Endothelial cell of umbilical vein (primary cell): ENCODE data around the gene NAA38. TPM values are rescaled to one million over a fixed set of nuclear protein-coding genes. Genes with fewer than 3 reads are reported as not detected.

ENCODE experiments used
- BruUV-seq: library from RNA; stranded (reverse); fragments of 400-500 nt; replicated peaks from 2 replicates; lab custom pipeline; 2021; lab: Mats Ljungman, UMichigan
- CTCF ChIA-PET: fragments of 300-600, 350-600 bp; sonication (Branson Sonifier 250); formaldehyde crosslinking; loops from one replicate; lab custom pipeline; 2021; ENCODE audit warnings: antibody characterized with exemption, inconsistent platforms; lab: Charles Lee
- POLR2A ChIA-PET: fragments of 300-600, 350-600 bp; sonication (Branson Sonifier 250); formaldehyde crosslinking; loops from one replicate; lab custom pipeline; 2021; ENCODE audit warnings: antibody characterized with exemption, inconsistent platforms; lab: Charles Lee
- DNase-seq: peaks from one replicate; pipeline ENCODE4 v3.0.0-alpha.2; 2011; ENCODE audit warnings: low read depth, low spot score
- FAIRE-seq: peaks from 2 replicates; lab custom pipeline; 2011; peaks lifted over from hg19 to GRCh38; lab: Jason Lieb, UNC
- H2AFZ ChIP-seq: 2 replicates; pipeline ENCODE4 v1.6.0; 2012; ENCODE audit warnings: low read depth, low read length, control low read depth, inconsistent platforms
- H3K27ac ChIP-seq: 2 replicates; pipeline ENCODE4 v1.5.1; 2011; ENCODE audit warnings: low read depth, mild to moderate bottlenecking, control low read depth, low read length, moderate library complexity; ENCODE audit not compliant: insufficient read depth
- H3K27me3 ChIP-seq, 2 experiments: 2 replicates each; pipeline versions ENCODE4 v1.6.0 to v1.6.1; 2011; ENCODE audit warnings: low read length in 2 of 2, mixed read lengths in 1 of 2; ENCODE audit not compliant: control insufficient read depth in 2 of 2, insufficient read depth in 2 of 2
- H3K36me3 ChIP-seq, 2 experiments: 2 replicates in 1 of 2; 3 replicates in 1 of 2; pipeline ENCODE4 v1.5.1; 2011; ENCODE audit warnings: low read length in 2 of 2, mild to moderate bottlenecking in 1 of 2, moderate library complexity in 1 of 2; ENCODE audit not compliant: control insufficient read depth in 2 of 2, insufficient read depth in 2 of 2; ENCODE audit errors: extremely low read depth in 1 of 2
- H3K4me1 ChIP-seq: 3 replicates; pipeline ENCODE4 v1.5.1; 2011; ENCODE audit warnings: mild to moderate bottlenecking, low read length; ENCODE audit not compliant: control insufficient read depth, insufficient read depth; ENCODE audit errors: extremely low read depth
- H3K4me2 ChIP-seq: 2 replicates; pipeline ENCODE4 v1.6.1; 2011; ENCODE audit warnings: low read length, control low read depth, mixed read lengths; ENCODE audit not compliant: insufficient read depth
- H3K4me3 ChIP-seq, 3 experiments: fragments of 200-600 bp in 1 of 3; sonication (generic), shearing (Covaris generic) in 1 of 3; replicated peaks in 1 of 3; 2 replicates each; pipeline ENCODE4 v1.5.1; 2011 to 2016; ENCODE audit warnings: control low read depth in 3 of 3, low read length in 3 of 3, mild to moderate bottlenecking in 2 of 3, inconsistent platforms in 1 of 3, low read depth in 1 of 3, moderate library complexity in 1 of 3; ENCODE audit not compliant: insufficient read depth in 1 of 3
- H3K79me2 ChIP-seq: 2 replicates; pipeline ENCODE4 v1.6.0; 2012; ENCODE audit warnings: low read length, inconsistent platforms; ENCODE audit not compliant: control insufficient read depth, insufficient read depth
- H3K9ac ChIP-seq: replicated peaks from 2 replicates; pipeline ENCODE3; 2011; ENCODE audit warnings: low read length, control low read depth; ENCODE audit not compliant: insufficient read depth; ENCODE audit errors: extremely low read depth
- H3K9me1 ChIP-seq: replicated peaks from 3 replicates; pipeline ENCODE4 v1.6.0; 2011; ENCODE audit warnings: mild to moderate bottlenecking, low read length; ENCODE audit not compliant: control insufficient read depth, insufficient read depth; ENCODE audit errors: extremely low read depth
- H3K9me3 ChIP-seq: replicated peaks from 2 replicates; pipeline ENCODE4 v1.5.1; 2012; ENCODE audit warnings: low read length, inconsistent platforms; ENCODE audit not compliant: control insufficient read depth, insufficient read depth
- H4K20me1 ChIP-seq: replicated peaks from 2 replicates; pipeline ENCODE3; 2011; ENCODE audit warnings: mild to moderate bottlenecking, low read length; ENCODE audit not compliant: control insufficient read depth, insufficient read depth; ENCODE audit errors: extremely low read depth
- EZH2 ChIP-seq: IDR thresholded peaks from 2 replicates; pipeline ENCODE4 v1.6.1; 2012; ENCODE audit warnings: borderline replicate concordance, low read depth, mild to moderate bottlenecking, moderate library complexity, low read length, inconsistent platforms; ENCODE audit not compliant: severe bottlenecking
- FOS ChIP-seq: IDR thresholded peaks from 2 replicates; pipeline ENCODE4 v1.6.1; 2011; ENCODE audit warnings: mild to moderate bottlenecking, low read length, moderate library complexity, borderline replicate concordance; ENCODE audit not compliant: insufficient read depth
- GATA2 ChIP-seq: IDR thresholded peaks from 2 replicates; pipeline ENCODE4 v1.7.0; 2011; ENCODE audit warnings: low read depth, mild to moderate bottlenecking, moderate library complexity, mixed read lengths, low read length; ENCODE audit not compliant: insufficient read length, insufficient read depth
- JUN ChIP-seq: IDR thresholded peaks from 2 replicates; pipeline ENCODE4 v1.6.1; 2011; ENCODE audit warnings: borderline replicate concordance, low read depth; ENCODE audit not compliant: insufficient read length, insufficient read depth
- MYC ChIP-seq: IDR thresholded peaks from one replicate; pipeline ENCODE4 v1.6.1; 2011; ENCODE audit warnings: mild to moderate bottlenecking, low read depth, low read length
- POLR2A ChIP-seq: IDR thresholded peaks from 2 replicates; pipeline ENCODE4 v1.6.1; 2012; ENCODE audit warnings: low read depth, mild to moderate bottlenecking, control low read depth, low read length
- POLR2AphosphoS5 ChIP-seq: IDR thresholded peaks from 2 replicates; pipeline ENCODE4 v1.6.1; 2012; ENCODE audit warnings: low read depth, mild to moderate bottlenecking, control low read depth, low read length, moderate library complexity; ENCODE audit not compliant: insufficient read depth
- dilution Hi-C: fragments of 300-500 bp; cut with MboI; formaldehyde crosslinking; loops from one replicate; pipeline ENCODE4 v1.15.0; 2019; ENCODE audit warnings: low sequenced_read_pairs; ENCODE audit not compliant: extremely low pct_ligation_motif_present
- intact Hi-C: fragments of 100-400 bp; cut with micrococcal nuclease; formaldehyde crosslinking; loops from one replicate; pipeline ENCODE4 v1.10.0; 2022
- polyA plus RNA-seq, 4 experiments: library from polyadenylated mRNA; depleted of rRNA in 3 of 4; stranded (reverse) in 3 of 4; unstranded in 1 of 4; fragments of >200 nt; gene quantifications; 2 replicates each; pipeline versions ENCODE4 v1.2.1 to v1.2.3, GENCODE V29; 2011 to 2012; ENCODE audit warnings: missing spikeins in 1 of 4
- total RNA-seq: library from RNA; stranded (reverse); gene quantifications from 2 replicates; pipeline ENCODE4 v1.2.3, GENCODE V29; 2021
- TF ChIP-seq, protein P1 (sequence below), 2 donors: IDR thresholded peaks; 1 replicate in 1 of 2; 2 replicates in 1 of 2; pipeline ENCODE4 v1.5.1; 2011; ENCODE audit warnings: low read length in 2 of 2, mild to moderate bottlenecking in 2 of 2, moderate library complexity in 2 of 2, control low read depth in 1 of 2, inconsistent platforms in 1 of 2, low read depth in 1 of 2; ENCODE audit not compliant: insufficient read depth in 1 of 2; ENCODE audit errors: extremely low read depth in 1 of 2
- TF ChIP-seq, protein P2 (sequence below): IDR thresholded peaks from 2 replicates; pipeline ENCODE4 v1.6.1; 2011; ENCODE audit not compliant: insufficient read depth, insufficient read length

NAA38 gene
- total and polyA plus RNA-seq, 2 donors (not counting 3 experiments of a cell fraction or from before 2014, with no cell fraction given), result 119 to 267 TPM

DNA sequence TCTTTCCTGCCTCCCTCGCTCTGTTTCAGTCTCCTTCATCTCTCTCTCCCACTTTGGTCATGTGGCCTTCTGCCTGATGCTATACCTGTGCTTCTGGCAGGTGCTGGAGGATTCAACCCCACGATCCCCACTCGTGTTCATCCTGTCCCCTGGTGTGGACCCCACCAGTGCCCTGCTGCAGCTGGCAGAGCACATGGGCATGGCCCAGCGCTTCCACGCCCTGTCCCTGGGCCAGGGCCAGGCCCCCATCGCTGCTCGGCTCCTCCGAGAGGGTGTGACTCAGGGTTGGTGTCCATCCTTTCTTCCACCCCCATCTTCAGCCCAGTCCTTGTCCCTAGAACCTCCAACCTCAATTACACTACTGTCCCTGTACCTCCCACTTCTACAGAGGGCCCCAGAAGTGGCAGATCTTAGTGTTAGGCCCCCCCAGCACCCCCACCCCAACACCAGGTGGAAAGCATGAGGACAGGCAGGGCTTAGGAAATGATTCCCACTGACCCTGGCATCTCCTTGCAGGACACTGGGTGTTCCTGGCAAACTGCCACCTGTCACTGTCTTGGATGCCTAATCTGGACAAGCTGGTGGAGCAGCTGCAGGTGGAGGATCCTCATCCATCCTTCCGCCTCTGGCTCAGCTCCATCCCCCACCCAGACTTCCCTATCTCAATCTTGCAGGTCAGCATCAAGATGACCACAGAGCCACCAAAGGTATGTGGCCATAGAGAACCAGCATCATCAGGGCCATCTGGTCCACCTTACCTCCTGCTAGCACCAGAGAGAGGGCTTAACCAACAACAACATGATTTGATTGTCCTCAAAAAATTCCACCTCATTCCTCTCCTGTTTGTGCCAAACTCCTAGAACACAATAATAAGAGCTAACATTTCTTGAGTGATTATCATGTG is 33.1 kb downstream of the NAA38 start:
- Histone ChIP-seq H2AFZ (no peak overlapping the region), H3K4me3 (no peak overlapping the region), H3K27me3 (peaks cover 2 to 6% of the 10 kb centered on the region in 2 experiments), H3K79me2 (no peaks in the 10 kb centered on the region), H3K27ac (no peak overlapping the region), H3K9ac (no peak overlapping the region), H3K4me2 (no peak overlapping the region), H4K20me1 (no peaks in the 10 kb centered on the region), H3K9me1 (no peaks in the 10 kb centered on the region), H3K9me3 (no peaks in the 10 kb centered on the region), H3K4me1 (no peaks in the 10 kb centered on the region), H3K36me3 (no peaks in the 10 kb centered on the region)
- CTCF ChIA-PET, result interaction anchor here (0.7 to 8.6 kb wide), 11 partner anchors 9 to 233 kb away, joined by 3 to 121 read pairs (median 3); partner anchors contain the start of gene KDM6B
- no peak for FAIRE-seq
- DNase-seq, result no peak
- no TSS peak for BruUV-seq
- intact Hi-C loops (loop anchor here (5.0 kb wide), 2 partner anchors 82 to 233 kb away; no protein-coding TSS in a partner anchor), dilution Hi-C loops (no loop called here)
- POLR2A ChIA-PET, result no interaction called here
- no peak for TF ChIP-seq POLR2AphosphoS5
- TF ChIP-seq JUN, result no peak
- no peak for TF ChIP-seq GATA2
- TF ChIP-seq POLR2A, result no peak
- no peak for TF ChIP-seq MYC
- no peak for TF ChIP-seq FOS
- no peak for TF ChIP-seq EZH2
- TF ChIP-seq, protein P1, sequence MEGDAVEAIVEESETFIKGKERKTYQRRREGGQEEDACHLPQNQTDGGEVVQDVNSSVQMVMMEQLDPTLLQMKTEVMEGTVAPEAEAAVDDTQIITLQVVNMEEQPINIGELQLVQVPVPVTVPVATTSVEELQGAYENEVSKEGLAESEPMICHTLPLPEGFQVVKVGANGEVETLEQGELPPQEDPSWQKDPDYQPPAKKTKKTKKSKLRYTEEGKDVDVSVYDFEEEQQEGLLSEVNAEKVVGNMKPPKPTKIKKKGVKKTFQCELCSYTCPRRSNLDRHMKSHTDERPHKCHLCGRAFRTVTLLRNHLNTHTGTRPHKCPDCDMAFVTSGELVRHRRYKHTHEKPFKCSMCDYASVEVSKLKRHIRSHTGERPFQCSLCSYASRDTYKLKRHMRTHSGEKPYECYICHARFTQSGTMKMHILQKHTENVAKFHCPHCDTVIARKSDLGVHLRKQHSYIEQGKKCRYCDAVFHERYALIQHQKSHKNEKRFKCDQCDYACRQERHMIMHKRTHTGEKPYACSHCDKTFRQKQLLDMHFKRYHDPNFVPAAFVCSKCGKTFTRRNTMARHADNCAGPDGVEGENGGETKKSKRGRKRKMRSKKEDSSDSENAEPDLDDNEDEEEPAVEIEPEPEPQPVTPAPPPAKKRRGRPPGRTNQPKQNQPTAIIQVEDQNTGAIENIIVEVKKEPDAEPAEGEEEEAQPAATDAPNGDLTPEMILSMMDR (IDR thresholded peaks at IDR 0.05; ENCODE audit: extremely low read depth in 1 of 2, insufficient read depth in 1 of 2, low read depth in 1 of 2, low read length in 2 of 2), result no peak
- TF ChIP-seq, protein P2, sequence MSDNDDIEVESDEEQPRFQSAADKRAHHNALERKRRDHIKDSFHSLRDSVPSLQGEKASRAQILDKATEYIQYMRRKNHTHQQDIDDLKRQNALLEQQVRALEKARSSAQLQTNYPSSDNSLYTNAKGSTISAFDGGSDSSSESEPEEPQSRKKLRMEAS, result no peak
